ENCODE data around the gene TCP11.
A peak's percentile ranks its signal among the peaks of the same experiment; 100 is the strongest.

TCP11 gene

GRCh38 chr6:35161776-35162607 lies 20.9 kb upstream of the TCP11 start:
- intact Hi-C loops (cut with DNase I; ENCODE audit: low total_unique reads): no loop called here
- Histone ChIP-seq H3K27ac (peak overlapping the region; percentile 8 to 53), H3K9me3 (no peaks in the 10 kb centered on the region), H3K4me1 (peaks cover 0 to 39% (median 14%) of the 10 kb centered on the region in 4 donors), H3K27me3 (no peaks in the 10 kb centered on the region), H3K36me3 (no peaks in the 10 kb centered on the region), H3K4me3 (no peak overlapping the region)
- TF ChIP-seq CTCF (IDR thresholded peaks at IDR 0.05): no peak
- no peak for DNase-seq

DNA sequence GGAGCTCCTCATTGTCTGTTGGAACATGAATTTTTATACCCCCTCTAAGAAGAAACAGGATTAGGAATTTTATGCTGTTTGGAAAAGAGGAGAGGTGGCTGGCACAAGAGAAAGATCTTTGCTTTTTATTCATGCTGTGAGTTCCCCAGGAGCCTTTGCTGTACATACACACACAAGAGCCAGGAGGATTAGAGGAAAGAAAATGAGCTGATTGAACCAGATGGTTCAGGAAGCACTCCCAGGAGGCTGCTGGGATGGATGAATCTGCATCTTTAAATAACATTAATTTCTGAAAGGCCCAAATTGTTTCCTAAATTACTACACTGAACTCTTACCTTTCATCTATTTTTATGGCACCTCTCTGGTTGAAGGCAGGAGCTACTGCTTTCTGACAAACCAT lies 20.1 kb upstream of the TCP11 start:
- DNase-seq: no peak
- H3K27me3 ChIP-seq: no peaks in the 10 kb centered on the region
- peak overlapping the region; percentile 8 to 53 for H3K27ac ChIP-seq
- no peaks in the 10 kb centered on the region for H3K36me3 ChIP-seq
- peaks cover 0 to 35% (median 14%) of the 10 kb centered on the region in 4 donors for H3K4me1 ChIP-seq
- no peak overlapping the region for H3K4me3 ChIP-seq
- H3K9me3 ChIP-seq: no peaks in the 10 kb centered on the region
- TF ChIP-seq CTCF (IDR thresholded peaks at IDR 0.05): no peak
- intact Hi-C loops (cut with DNase I; ENCODE audit: low total_unique reads): no loop called here

DNA sequence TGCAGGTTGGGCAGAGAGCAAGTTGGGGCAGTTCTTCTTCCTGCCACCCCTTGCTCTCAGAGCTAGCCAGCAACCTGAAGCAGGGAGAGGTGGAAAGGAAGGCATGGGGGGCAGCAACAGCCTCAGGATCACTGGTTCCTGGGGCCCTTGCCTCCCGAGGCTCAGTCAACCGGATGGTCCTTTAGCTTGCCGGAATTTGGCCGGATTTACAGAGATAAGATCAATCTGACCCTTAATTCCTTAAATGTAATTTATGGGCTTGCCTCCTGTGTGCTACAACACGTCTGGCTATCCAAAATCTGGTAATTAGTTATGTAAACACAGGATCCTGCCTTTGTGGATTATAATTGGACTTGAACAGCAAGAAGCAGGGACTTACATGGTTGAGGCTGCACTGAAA lies 19.5 kb upstream of the TCP11 start:
- no peak for TF ChIP-seq CTCF (IDR thresholded peaks at IDR 0.05)
- no peaks in the 10 kb centered on the region for H3K36me3 ChIP-seq
- H3K27ac ChIP-seq: no peak overlapping the region
- H3K9me3 ChIP-seq: no peaks in the 10 kb centered on the region
- peaks cover 0 to 29% (median 14%) of the 10 kb centered on the region in 4 donors for H3K4me1 ChIP-seq
- H3K4me3 ChIP-seq: no peak overlapping the region
- no peaks in the 10 kb centered on the region for H3K27me3 ChIP-seq
- intact Hi-C loops (cut with DNase I; ENCODE audit: low total_unique reads): no loop called here
- no peak for DNase-seq

DNA sequence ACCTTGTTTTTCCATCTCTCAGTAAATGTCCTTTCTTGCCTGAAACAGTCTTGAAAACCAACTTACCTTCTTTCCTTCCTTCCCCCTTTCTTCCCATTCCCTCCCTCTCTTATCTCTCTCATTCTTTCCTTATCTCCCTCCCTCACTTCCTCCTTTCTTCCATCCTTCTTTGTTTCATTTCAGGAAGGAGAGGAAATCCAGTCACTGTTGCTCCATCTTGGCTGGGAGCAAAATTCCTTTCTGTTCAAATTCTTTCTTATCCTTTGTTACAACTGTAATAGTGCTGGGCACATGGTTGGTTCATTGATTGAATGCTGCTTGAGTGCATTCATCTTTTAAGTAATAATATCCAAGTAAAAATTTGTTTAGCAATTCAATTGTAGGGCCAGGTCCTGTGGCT lies 17.4 kb upstream of the TCP11 start:
- H3K27ac ChIP-seq: no peak overlapping the region
- no peak overlapping the region for H3K4me3 ChIP-seq
- peaks cover 0 to 42% (median 19%) of the 10 kb centered on the region in 4 donors for H3K4me1 ChIP-seq
- intact Hi-C loops (cut with DNase I; ENCODE audit: low total_unique reads): no loop called here
- TF ChIP-seq CTCF (IDR thresholded peaks at IDR 0.05): no peak
- DNase-seq: no peak
- H3K27me3 ChIP-seq: no peaks in the 10 kb centered on the region
- no peaks in the 10 kb centered on the region for H3K9me3 ChIP-seq
- H3K36me3 ChIP-seq: no peaks in the 10 kb centered on the region

GRCh38 chr6:35154947-35155346 lies 13.8 kb upstream of the TCP11 start:
- H3K4me3 ChIP-seq: no peak overlapping the region

More at GRCh38 chr6:35154947-35155346, 13.8 kb upstream of the TCP11 start:
- Histone ChIP-seq H3K27ac (peak overlapping the region in 1 of 2 donors; percentile 47), H3K27me3 (no peaks in the 10 kb centered on the region), H3K9me3 (no peaks in the 10 kb centered on the region), H3K36me3 (no peaks in the 10 kb centered on the region), H3K4me1 (peaks cover 0 to 33% (median 7%) of the 10 kb centered on the region in 4 donors)
- intact Hi-C loops (cut with DNase I; ENCODE audit: low total_unique reads): no loop called here
- TF ChIP-seq CTCF (IDR thresholded peaks at IDR 0.05): no peak
- DNase-seq: no peak

All from tibial artery (tissue), 4 donors.